Endodermal cell (in vitro differentiated cells): ENCODE results near the gene SELL. TPM values are rescaled to one million over a fixed set of nuclear protein-coding genes. Genes with fewer than 3 reads are reported as not detected.

Experiments used
- DNase-seq: peaks from one replicate; pipeline ENCODE4 v3.0.0-alpha.2; 2017
- H3K27ac ChIP-seq: 2 replicates; pipeline ENCODE4 v1.5.1; 2013; ENCODE audit warnings: mild to moderate bottlenecking, low read depth, low read length, moderate library complexity
- H3K27me3 ChIP-seq: 2 replicates; pipeline ENCODE4 v1.6.1; 2013; ENCODE audit warnings: mild to moderate bottlenecking, low read length, moderate library complexity; ENCODE audit not compliant: insufficient read depth, control insufficient read depth, poor library complexity, severe bottlenecking
- H3K36me3 ChIP-seq: 2 replicates; pipeline ENCODE4 v1.7.0; 2013; ENCODE audit warnings: mild to moderate bottlenecking, low read length, moderate library complexity; ENCODE audit not compliant: control insufficient read depth, insufficient read depth
- H3K4me1 ChIP-seq: one replicate; pipeline ENCODE4 v1.7.0; 2013; ENCODE audit warnings: low read length; ENCODE audit not compliant: control insufficient read depth, insufficient read depth
- H3K4me3 ChIP-seq: 2 replicates; pipeline ENCODE4 v1.5.1; 2013; ENCODE audit warnings: mild to moderate bottlenecking, low read length, moderate library complexity
- H3K9ac ChIP-seq: 2 replicates; pipeline ENCODE4 v1.6.1; 2013; ENCODE audit warnings: mild to moderate bottlenecking, low read length, moderate library complexity; ENCODE audit not compliant: poor library complexity, severe bottlenecking; ENCODE audit errors: extremely low read depth
- H3K9me3 ChIP-seq: 2 replicates; pipeline ENCODE4 v1.6.1; 2013; ENCODE audit warnings: mild to moderate bottlenecking, low read length, moderate library complexity; ENCODE audit not compliant: control insufficient read depth
- H3K27ac Mint-ChIP-seq: 2 replicates; pipeline ENCODE4 v1.8.0; 2020; ENCODE audit warnings: mixed read lengths
- H3K27me3 Mint-ChIP-seq: 2 replicates; pipeline ENCODE4 v1.8.0; 2021; ENCODE audit warnings: mild to moderate bottlenecking, mixed read lengths; ENCODE audit not compliant: insufficient read depth
- H3K36me3 Mint-ChIP-seq: 2 replicates; pipeline ENCODE4 v1.8.0; 2020; ENCODE audit warnings: low read depth, mixed read lengths
- H3K4me1 Mint-ChIP-seq: 2 replicates; pipeline ENCODE4 v1.8.0; 2020; ENCODE audit warnings: mixed read lengths
- H3K4me3 Mint-ChIP-seq: 2 replicates; pipeline ENCODE4 v1.8.0; 2020; ENCODE audit warnings: mild to moderate bottlenecking, moderate library complexity, mixed read lengths
- H3K9me3 Mint-ChIP-seq: 2 replicates; pipeline ENCODE4 v1.8.0; 2020; ENCODE audit warnings: mild to moderate bottlenecking, mixed read lengths
- CTCF ChIP-seq: fragments of 200-600 bp; sonication (generic); conservative IDR thresholded peaks from 2 replicates; pipeline ENCODE4 v1.5.0; 2021; ENCODE audit warnings: antibody characterized with exemption, mild to moderate bottlenecking
- WGBS, 2 experiments: methylation state at CpG; one replicate each; pipeline versions ENCODE4 v1.1.5 to v1.1.7; 2013; ENCODE audit warnings: missing lambda C conversion rate in 2 of 2, mixed read lengths in 1 of 2; ENCODE audit not compliant: insufficient coverage in 1 of 2, insufficient read length in 1 of 2; 5-methylcytosine and 5-hydroxymethylcytosine counted together
- total RNA-seq, 2 donors: library from RNA; stranded (reverse); fragmentation: NEBNext Ultra II Directional in 1 of 2; extraction: Animal tissue kit (Norgen Biotek cat#: 25700) in 1 of 2; gene quantifications; 2 replicates in 1 of 2; 3 replicates in 1 of 2; pipeline ENCODE4 v1.2.1, GENCODE V29; 2021

Gene SELL
- total RNA-seq, 2 donors from 2014 or later = 0.95 TPM; not detected in 1

- Histone ChIP-seq H3K9me3 (no peaks in the 10 kb centered on the region), H3K27me3 (no peaks in the 10 kb centered on the region), H3K4me3 (no peak overlapping the region), H3K27ac (no peak overlapping the region), H3K9ac (no peak overlapping the region), H3K36me3 (no peaks in the 10 kb centered on the region), H3K4me1 (no peaks in the 10 kb centered on the region)
- WGBS, 2 experiments = 80% methylated on average over 2 of the region's 2 CpGs; no CpG with 5 or more reads in 1 of the 2 experiments
- Mint-ChIP-seq H3K9me3 (no peaks in the 10 kb centered on the region), H3K36me3 (no peaks in the 10 kb centered on the region), H3K4me3 (no peak overlapping the region), H3K27me3 (no peaks in the 10 kb centered on the region), H3K27ac (no peak overlapping the region), H3K4me1 (peaks cover 16% of the 10 kb centered on the region)
- TF ChIP-seq CTCF = no peak
- DNase-seq = no peak
Measured at GRCh38 chr1:169648187-169648586, 63.2 kb downstream of the SELL start.

- H3K27ac Mint-ChIP-seq = no peak overlapping the region
- DNase-seq = no peak
- H3K27ac ChIP-seq = no peak overlapping the region
- H3K27me3 ChIP-seq = no peaks in the 10 kb centered on the region
- H3K4me3 Mint-ChIP-seq = no peak overlapping the region
- peaks cover 16% of the 10 kb centered on the region for H3K4me1 Mint-ChIP-seq
- H3K9ac ChIP-seq = no peak overlapping the region
- H3K4me3 ChIP-seq = no peak overlapping the region
- no peaks in the 10 kb centered on the region for H3K4me1 ChIP-seq
- TF ChIP-seq CTCF = no peak
- no peaks in the 10 kb centered on the region for H3K36me3 ChIP-seq
- no peaks in the 10 kb centered on the region for H3K27me3 Mint-ChIP-seq
- H3K9me3 Mint-ChIP-seq = no peaks in the 10 kb centered on the region
- no peaks in the 10 kb centered on the region for H3K9me3 ChIP-seq
- H3K36me3 Mint-ChIP-seq = no peaks in the 10 kb centered on the region
Measured at GRCh38 chr1:169647512-169647911, 63.9 kb downstream of the SELL start.

GRCh38 chr1:169644297-169644696 is 67.1 kb downstream of the SELL start:
- no peak for DNase-seq
- 82 to 94% methylated on average over 2 to 3 of the region's 3 CpGs for WGBS, 2 experiments
- Mint-ChIP-seq H3K27me3 (no peaks in the 10 kb centered on the region), H3K36me3 (no peaks in the 10 kb centered on the region), H3K4me3 (no peak overlapping the region), H3K9me3 (no peaks in the 10 kb centered on the region), H3K27ac (no peak overlapping the region), H3K4me1 (peaks cover 16% of the 10 kb centered on the region)
- H3K9ac ChIP-seq = no peak overlapping the region
- no peaks in the 10 kb centered on the region for H3K4me1 ChIP-seq
- H3K27me3 ChIP-seq = no peaks in the 10 kb centered on the region
- H3K9me3 ChIP-seq = no peaks in the 10 kb centered on the region
- TF ChIP-seq CTCF = no peak
- H3K36me3 ChIP-seq = no peaks in the 10 kb centered on the region
- H3K27ac ChIP-seq = no peak overlapping the region
- no peak overlapping the region for H3K4me3 ChIP-seq

Other genes with a start within 250 kb of the SELL start
- gene SLC19A2, start 225.7 kb downstream of the SELL start, total RNA-seq = 10 to 100 TPM; 11.5 to 12.9 TPM
- gene F5, start 125.1 kb downstream of the SELL start, total RNA-seq = under 1 TPM; 0.04 to 0.09 TPM
- gene SELP, start 81.5 kb downstream of the SELL start, total RNA-seq = not detected
- gene SELE, start 22.5 kb upstream of the SELL start, total RNA-seq = not detected
- gene METTL18, start 83.3 kb upstream of the SELL start, total RNA-seq = 1 to 10 TPM; 6.7 to 7.3 TPM
- gene SCYL3, start 182.3 kb upstream of the SELL start, total RNA-seq = 1 to 10 TPM; 7.9 to 8.1 TPM